GM19324 (cell line): Measurements from ENCODE around the gene MTMR1.

Experiments used
- ATAC-seq: cut with Tn5 transposase; IDR thresholded peaks from one replicate; pipeline ENCODE4 v1.9.1; 2021; ENCODE audit warnings: mild to moderate bottlenecking, moderate library complexity; ENCODE audit not compliant: unreplicated experiment, low FRiP score

The MTMR1 gene

GRCh38 chrX:150761819-150762216, 68.6 kb downstream of the MTMR1 start:
- ATAC-seq = no peak

GRCh38 chrX:150762258-150763165, 69.3 kb downstream of the MTMR1 start:
- ATAC-seq = no peak

- ATAC-seq = no peak
Observed at GRCh38 chrX:150763303-150763797, 70.2 kb downstream of the MTMR1 start.

- ATAC-seq = no peak
Observed at GRCh38 chrX:150763810-150764209, 70.6 kb downstream of the MTMR1 start.

- ATAC-seq = no peak
Observed at GRCh38 chrX:150765237-150765636, 72.0 kb downstream of the MTMR1 start.

- no peak for ATAC-seq
Observed at GRCh38 chrX:150765782-150766350, 72.7 kb downstream of the MTMR1 start.

- no peak for ATAC-seq
Observed at GRCh38 chrX:150766351-150767044, 73.3 kb downstream of the MTMR1 start.

- ATAC-seq = no peak
Observed at GRCh38 chrX:150767045-150767395, 73.8 kb downstream of the MTMR1 start.

GRCh38 chrX:150767475-150768131, 74.4 kb downstream of the MTMR1 start:
- no peak for ATAC-seq

GRCh38 chrX:150768132-150768485, 74.9 kb downstream of the MTMR1 start:
- no peak for ATAC-seq

GRCh38 chrX:150768580-150769190, 75.5 kb downstream of the MTMR1 start:
- no peak for ATAC-seq

- no peak for ATAC-seq
Observed at GRCh38 chrX:150769408-150769807, 76.2 kb downstream of the MTMR1 start.

- no peak for ATAC-seq
Observed at GRCh38 chrX:150770623-150771022, 77.4 kb downstream of the MTMR1 start.

GRCh38 chrX:150771116-150771515, 77.9 kb downstream of the MTMR1 start:
- no peak for ATAC-seq

GRCh38 chrX:150772150-150772970, 79.2 kb downstream of the MTMR1 start:
- peak; percentile 75 for ATAC-seq

GRCh38 chrX:150773117-150773516, 79.9 kb downstream of the MTMR1 start:
- no peak for ATAC-seq

GRCh38 chrX:150773634-150774033, 80.4 kb downstream of the MTMR1 start:
- no peak for ATAC-seq

- ATAC-seq = no peak
Observed at GRCh38 chrX:150774798-150775568, 81.8 kb downstream of the MTMR1 start.
